Epithelial cell of esophagus (primary cell): ENCODE results near the gene NADSYN1.

Experiments used
- DNase-seq: peaks from one replicate; pipeline ENCODE4 v3.0.0; 2010; ENCODE audit warnings: low read depth
- H3K4me3 ChIP-seq: 2 replicates; pipeline ENCODE4 v1.5.1; 2011; ENCODE audit warnings: mild to moderate bottlenecking, low read length, control low read depth
- CTCF ChIP-seq: IDR thresholded peaks from 2 replicates; pipeline ENCODE4 v1.5.1; 2011; ENCODE audit warnings: low read depth, mild to moderate bottlenecking, low read length, control low read depth, inconsistent platforms; ENCODE audit not compliant: insufficient read depth; ENCODE audit errors: missing control alignments

The NADSYN1 gene

GRCh38 chr11:71544525-71545214, 91.7 kb downstream of the NADSYN1 start:
- no peak overlapping the region for H3K4me3 ChIP-seq
- DNase-seq: no peak
- TF ChIP-seq CTCF: no peak

GRCh38 chr11:71545405-71545966, 92.5 kb downstream of the NADSYN1 start:
- TF ChIP-seq CTCF: no peak
- DNase-seq: no peak
- H3K4me3 ChIP-seq: no peak overlapping the region

- no peak within 1 kb of the TSS for H3K4me3 ChIP-seq
- no peak for TF ChIP-seq CTCF
- no peak for DNase-seq
Observed at GRCh38 chr11:71548120-71548519, 95.1 kb downstream of the NADSYN1 start, which contains the start of gene KRTAP5-9. Gene KRTAP5-9 (plus strand): TSS chr11:71548420. CDS start chr11:71548658, 238 bp downstream.

DNA sequence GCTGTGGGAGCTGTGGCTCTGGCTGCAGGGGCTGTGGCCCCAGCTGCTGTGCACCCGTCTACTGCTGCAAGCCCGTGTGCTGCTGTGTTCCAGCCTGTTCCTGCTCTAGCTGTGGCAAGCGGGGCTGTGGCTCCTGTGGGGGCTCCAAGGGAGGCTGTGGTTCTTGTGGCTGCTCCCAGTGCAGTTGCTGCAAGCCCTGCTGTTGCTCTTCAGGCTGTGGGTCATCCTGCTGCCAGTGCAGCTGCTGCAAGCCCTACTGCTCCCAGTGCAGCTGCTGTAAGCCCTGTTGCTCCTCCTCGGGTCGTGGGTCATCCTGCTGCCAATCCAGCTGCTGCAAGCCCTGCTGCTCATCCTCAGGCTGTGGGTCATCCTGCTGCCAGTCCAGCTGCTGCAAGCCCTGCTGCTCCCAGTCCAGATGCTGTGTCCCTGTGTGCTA, 95.7 kb downstream of the NADSYN1 start:
- DNase-seq: no peak
- no peak for TF ChIP-seq CTCF
- H3K4me3 ChIP-seq: no peak overlapping the region
